NCI-H1436 treated with DMSO at 0.1 percent for 48 hours (cell line): Measurements from ENCODE around the gene SLCO2A1.

Source experiments
- DNase-seq: peaks from one replicate; lab custom pipeline; 2025; lab: John Stamatoyannopoulos, UW

The SLCO2A1 gene

GRCh38 chr3:134034005-134034785 lies 4.5 kb upstream of the SLCO2A1 start:
- no peak for DNase-seq

DNA sequence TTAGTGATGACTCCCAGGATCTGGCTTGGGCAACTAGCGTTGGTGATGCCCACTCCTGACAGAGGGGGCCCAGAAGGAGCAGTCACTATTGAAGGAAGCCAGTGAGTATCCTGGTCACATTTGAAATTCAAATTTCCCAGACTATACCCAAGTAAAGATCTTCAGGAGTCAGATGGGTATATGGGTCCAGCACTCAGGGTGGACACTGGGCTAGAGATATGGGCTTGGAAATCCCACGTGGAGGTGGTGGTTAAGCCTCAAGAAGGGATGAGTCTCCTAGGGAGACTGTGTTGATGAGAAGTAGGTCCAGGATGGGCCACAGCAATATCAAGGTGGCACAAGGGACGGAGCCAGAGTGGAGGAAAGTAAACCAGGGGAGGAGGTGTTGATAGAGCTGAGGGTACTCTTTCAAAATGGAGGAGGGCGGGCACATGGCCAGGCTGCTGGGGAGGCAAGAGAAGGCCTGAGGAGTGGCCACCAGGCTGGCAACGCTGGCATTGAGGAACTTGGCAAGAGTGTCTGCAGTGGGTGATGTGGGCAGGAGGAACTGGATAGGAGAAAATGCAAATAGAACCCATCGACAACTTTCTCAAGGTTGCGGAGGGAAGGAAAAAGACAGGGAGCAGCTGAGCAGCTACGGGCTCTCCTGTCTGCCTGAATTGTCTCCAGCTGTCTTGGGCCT lies 3.7 kb upstream of the SLCO2A1 start:
- DNase-seq = no peak

DNA sequence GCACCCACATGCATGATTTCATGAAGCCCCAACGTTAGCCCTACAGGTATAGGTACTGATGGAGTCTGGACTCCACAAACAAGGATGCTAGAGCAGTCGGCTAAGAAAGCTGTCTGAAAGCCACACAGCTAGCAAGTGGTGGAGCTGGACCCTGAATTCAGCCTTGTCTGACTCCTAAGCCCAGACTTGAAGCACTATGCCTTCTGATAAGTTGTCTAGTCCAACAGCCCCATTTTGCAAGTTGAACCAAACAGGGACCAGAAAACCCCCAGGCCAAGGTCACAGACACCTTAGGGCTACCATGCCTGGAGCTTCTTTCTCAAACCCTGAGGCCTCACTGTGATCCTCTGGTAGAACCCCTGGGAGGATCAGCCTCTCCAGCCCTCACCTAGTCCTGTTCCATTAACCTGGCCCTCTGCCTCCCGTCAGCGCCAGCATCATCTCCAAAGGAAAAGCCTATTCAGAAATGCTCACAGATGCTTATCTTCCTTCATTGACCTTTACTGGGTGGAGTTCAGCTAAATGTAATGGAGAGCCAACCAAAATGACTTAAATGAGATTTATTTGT lies 1.7 kb upstream of the SLCO2A1 start:
- no peak for DNase-seq

GRCh38 chr3:134030379-134031347 lies 938 bp upstream of the SLCO2A1 start:
- no peak for DNase-seq

DNA sequence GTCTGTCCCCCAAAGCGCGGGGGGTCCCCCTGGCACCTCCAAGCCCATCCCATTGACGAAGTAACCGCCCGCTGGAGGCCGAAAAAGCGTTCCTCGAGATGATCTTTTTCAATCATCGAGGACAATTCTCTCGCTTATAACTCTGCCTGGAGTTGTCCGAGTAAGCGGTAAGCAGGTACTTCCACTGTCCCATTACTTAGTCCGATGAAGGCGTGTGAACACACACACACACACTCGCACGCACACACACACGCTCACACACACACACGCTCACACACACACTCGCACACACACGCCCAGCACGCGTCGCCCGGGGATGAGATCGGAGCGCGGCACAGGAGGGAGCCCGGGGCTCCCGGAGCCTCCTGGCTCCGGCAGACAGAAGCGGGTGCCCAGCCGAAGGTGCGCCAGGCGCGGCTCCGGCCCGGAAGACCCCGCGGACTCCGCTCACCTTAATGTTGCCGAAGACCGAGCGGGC lies 430 bp downstream of the SLCO2A1 start:
- no peak for DNase-seq

- DNase-seq = no peak
These were observed 1.1 kb downstream of the SLCO2A1 start for GRCh38 chr3:134028486-134029255.

- DNase-seq = no peak
These were observed 2.1 kb downstream of the SLCO2A1 start for GRCh38 chr3:134027631-134028030.

DNA sequence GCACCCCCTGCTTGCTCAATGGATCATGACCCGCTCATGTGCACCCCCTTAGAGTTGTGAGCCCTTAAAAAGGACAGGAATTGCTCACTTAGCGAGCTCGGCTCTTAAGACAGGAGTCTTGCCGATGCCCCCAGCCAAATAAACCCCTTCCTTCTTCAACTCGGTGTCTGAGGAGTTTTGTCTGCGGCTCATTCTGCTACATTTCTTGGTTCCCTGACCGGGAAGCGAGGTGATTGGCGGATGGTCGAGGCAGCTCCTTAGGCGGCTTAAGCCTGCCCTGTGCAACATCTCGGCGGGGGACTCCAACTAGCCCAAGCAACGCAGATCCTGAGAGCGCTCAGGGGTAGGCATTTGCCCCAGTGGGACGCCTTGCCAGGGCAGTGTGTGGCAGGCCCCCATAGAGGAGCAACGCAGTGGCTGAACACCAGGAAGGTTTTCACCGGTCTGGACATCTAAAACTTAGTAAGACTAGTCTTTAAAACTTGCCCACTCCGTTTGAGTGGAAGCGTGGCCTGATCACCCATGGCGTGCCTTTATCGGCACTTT lies 9.5 kb downstream of the SLCO2A1 start:
- no peak for DNase-seq

- DNase-seq = no peak
These were observed 10.9 kb downstream of the SLCO2A1 start for GRCh38 chr3:134018850-134019249.

- no peak for DNase-seq
These were observed 11.3 kb downstream of the SLCO2A1 start for GRCh38 chr3:134018406-134018805.

DNA sequence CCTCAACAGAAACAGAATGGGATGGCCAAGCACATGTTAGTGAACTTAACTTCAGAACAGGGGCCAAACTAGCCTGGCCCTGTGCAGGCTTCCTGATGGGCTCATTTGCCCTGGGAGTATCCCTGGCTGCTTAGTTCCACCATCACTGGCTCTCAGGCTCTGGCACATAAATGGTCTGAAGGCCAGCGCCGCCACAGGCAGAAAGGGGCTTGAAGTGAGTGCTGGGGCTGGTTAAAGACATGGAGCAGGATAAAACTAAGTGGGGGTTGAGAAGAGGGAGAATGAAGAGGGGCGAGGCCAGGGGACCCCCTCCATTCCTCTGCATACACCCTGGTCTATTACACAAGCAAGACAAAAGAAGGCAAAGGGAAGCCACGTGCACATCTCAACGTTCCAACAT lies 12.2 kb downstream of the SLCO2A1 start:
- DNase-seq = no peak

- DNase-seq = no peak
These were observed 15.5 kb downstream of the SLCO2A1 start for GRCh38 chr3:134014270-134014669.

GRCh38 chr3:134013280-134013679 lies 16.4 kb downstream of the SLCO2A1 start:
- no peak for DNase-seq

GRCh38 chr3:134009345-134010000 lies 20.3 kb downstream of the SLCO2A1 start:
- no peak for DNase-seq

DNA sequence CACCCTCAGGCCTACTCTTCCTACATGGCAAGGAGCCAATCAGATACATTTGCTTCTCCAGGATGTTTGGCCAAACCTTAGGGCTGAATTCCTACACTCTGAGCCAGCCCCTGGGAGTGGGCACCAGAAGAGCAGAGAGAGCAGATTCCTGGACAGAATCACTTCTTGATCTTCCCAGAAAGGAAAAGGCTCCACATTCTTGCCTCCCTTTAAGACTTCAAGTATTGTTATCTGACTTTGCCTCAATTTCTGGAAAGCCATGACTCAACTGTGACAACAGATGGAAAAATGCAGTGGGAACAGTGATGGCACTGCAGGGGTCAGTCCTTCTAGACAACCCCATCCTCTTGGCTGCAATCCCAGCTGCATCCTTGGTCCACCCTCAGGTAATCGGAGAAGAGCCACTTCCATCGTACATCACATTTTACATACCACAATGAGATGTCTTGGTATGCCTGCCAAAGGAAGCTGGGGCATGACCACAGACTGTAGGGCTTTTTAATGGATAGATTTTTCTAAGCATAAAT lies 21.0 kb downstream of the SLCO2A1 start:
- DNase-seq = no peak

DNA sequence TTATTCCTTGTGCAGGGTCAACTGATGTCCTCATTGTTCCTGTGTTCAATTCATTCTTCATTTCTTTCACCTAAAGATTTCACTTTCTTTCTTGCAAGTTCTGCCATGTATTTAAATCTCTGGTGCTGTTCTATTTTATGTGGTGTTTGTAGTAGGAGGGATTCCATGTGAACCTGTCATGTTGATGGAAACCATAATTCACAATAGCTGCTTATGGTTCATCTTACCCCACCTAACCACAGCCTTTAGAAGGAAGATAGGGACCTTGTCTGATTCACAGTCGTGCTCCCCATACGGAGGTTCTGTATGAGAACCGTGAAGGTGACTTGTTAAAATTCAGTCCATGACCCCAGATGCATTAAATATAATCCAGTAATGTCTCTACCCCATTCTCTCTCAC lies 21.9 kb downstream of the SLCO2A1 start:
- no peak for DNase-seq

- no peak for DNase-seq
These were observed 24.9 kb downstream of the SLCO2A1 start for GRCh38 chr3:134004841-134005240.

DNA sequence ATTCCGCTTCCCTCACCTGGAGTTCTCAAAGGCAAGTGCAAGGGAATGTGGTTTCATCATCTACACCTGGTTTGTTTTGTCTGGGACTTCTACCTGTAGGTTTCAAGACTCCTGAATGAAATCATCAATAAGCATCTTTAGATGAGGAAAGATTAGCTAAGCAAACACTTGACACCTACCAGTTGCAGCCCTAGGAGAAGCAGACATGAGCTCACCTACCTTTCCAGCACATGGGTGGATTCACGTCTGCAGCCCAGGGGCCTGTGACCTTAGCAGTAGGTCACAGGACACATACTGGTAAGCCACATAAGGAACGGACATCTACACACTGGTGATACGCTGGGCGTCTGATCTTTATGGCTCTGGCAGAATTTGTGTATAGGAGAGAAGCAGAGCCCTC lies 26.7 kb downstream of the SLCO2A1 start:
- DNase-seq = no peak

DNA sequence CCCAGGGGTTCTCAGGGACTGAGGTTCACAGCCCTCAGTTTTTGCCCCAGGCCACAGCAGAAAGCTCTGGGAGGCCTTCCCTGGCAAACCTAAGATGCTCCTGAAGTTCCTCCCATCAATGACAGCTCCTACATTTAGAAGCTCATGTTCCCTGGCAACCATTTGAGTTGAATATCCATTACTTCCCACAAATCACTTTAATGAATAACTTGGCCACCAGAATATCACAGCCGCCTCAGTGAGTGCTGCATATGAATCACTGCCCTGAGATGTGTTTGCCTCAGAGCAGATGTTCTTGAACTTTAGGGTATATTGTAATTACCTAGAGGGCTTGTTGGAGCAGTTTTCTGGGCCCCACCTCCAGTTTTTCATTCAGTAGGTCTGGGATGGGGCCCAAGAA lies 27.4 kb downstream of the SLCO2A1 start:
- DNase-seq = no peak

- DNase-seq = no peak
These were observed 28.5 kb downstream of the SLCO2A1 start for GRCh38 chr3:134001251-134001650.
